ENCODE results near the gene KCNH6.

The KCNH6 gene

DNA sequence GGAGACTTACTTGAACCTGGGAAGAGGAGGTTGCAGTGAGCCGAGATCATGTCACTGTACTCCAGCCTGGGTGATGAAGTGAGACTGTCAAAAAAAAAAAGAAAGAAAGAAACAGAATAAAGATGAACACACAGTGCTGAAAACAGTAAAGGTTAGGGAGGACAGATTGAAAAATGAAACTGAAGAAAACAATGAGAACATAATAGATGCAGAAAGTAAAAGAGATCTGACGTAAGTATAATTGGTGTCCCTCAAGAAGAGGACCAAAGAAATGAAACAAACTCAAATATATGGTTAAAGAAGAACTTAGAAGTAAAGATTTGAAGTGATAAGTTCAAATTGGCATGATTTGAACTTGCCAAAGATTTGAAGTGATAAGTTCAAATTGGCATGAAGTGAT lies 34.3 kb downstream of the KCNH6 start:
- no peak for DNase-seq

DNA sequence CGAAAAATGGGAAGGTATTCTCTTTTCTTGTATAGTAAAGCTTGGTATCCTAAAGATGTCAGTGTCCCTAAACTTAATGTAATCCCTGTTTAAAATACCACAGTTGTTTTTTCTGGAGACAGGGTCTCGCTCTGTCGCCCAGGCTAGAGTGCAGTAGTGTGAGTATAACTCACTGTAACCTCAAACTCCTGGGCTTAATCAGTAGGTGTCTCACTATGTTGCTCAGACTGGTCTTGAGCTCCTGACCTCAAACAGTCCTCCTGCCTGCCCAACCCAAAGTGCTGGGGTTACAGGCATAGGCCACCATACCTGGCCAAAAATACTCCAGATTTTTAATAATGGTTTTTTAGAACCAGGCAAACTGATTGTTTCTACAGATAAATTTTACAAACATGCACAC lies 35.3 kb downstream of the KCNH6 start:
- DNase-seq: no peak

DNA sequence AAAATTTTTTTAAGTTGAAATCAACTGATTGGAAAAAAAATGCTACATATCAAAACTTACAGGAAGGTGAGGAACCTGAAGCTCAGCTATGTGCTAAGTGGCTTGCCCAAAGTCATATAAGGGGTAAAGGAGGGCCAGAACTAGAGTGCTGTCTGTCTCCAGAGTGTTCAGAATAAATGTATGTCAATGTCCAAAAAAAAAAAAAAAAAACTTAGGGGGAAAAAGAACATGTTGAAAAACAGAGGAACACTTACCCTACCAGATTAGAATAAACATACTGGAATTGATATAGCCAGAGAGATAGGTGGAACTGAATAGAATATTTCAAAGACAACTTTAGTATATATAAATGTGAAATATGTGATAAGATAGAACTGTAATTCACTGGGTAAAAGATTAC lies 38.7 kb downstream of the KCNH6 start:
- no peak for DNase-seq

GRCh38 chr17:63563339-63563738 lies 40.2 kb downstream of the KCNH6 start:
- no peak for DNase-seq

- no peak for DNase-seq
Observed at GRCh38 chr17:63564562-63564961, 41.4 kb downstream of the KCNH6 start.

DNA sequence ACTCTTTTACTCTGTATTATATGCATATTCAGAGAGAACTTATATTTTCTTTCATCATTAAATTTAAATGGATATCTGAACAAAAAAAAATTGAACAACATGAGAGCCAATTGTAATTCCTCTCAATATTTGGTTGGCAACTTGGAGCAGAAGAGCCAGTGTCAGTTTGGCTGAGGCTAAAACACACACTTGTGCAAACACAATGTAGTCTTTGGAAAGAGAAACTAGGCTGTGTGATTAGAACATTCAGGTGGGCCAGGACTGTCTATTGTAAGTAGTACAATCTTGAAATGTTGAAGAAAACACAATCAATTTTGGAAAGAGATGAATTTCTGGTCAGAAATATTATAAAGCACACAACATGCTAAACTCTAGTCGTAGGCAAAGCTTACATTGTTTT lies 44.1 kb downstream of the KCNH6 start:
- DNase-seq: no peak

- no peak for DNase-seq
Observed at GRCh38 chr17:63568563-63568962, 45.4 kb downstream of the KCNH6 start.

DNA sequence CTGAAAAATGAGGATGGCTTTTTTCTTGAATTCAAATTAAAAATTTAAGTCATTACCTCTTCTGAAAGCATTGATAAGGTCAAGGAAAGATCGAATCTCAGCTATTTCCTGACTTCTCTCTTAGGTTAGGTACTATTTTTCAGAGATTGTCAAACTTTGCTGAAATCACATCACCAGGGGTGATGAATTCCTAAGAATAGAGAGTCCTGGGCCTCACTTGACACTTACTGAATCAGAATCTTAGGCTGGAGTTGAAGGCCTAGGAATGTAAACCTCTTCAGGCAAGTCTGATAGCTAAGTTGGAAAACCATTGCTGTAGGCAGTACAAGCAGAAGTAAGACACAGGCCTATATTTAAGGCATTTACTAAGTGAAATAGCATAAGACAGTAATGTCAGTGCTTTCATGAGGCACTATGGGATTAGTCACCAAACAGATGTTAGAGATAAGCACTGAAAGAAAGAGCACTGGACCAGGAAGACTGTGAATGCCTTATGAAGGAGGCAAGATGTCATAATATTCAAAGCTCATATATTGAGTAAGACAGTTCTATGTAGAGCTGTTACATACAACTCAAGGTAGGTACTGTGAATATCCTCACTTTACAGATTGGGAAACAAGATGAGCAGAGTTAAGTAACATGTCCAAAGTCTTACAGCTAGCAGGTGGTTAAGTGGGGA lies 48.6 kb downstream of the KCNH6 start:
- DNase-seq: no peak

GRCh38 chr17:63573634-63574033 lies 50.5 kb downstream of the KCNH6 start:
- no peak for DNase-seq

- no peak for DNase-seq
Observed at GRCh38 chr17:63578027-63578768, 55.0 kb downstream of the KCNH6 start.

- no peak for DNase-seq
Observed at GRCh38 chr17:63578769-63579111, 55.6 kb downstream of the KCNH6 start.

GRCh38 chr17:63579633-63580032 lies 56.5 kb downstream of the KCNH6 start:
- DNase-seq: no peak

DNA sequence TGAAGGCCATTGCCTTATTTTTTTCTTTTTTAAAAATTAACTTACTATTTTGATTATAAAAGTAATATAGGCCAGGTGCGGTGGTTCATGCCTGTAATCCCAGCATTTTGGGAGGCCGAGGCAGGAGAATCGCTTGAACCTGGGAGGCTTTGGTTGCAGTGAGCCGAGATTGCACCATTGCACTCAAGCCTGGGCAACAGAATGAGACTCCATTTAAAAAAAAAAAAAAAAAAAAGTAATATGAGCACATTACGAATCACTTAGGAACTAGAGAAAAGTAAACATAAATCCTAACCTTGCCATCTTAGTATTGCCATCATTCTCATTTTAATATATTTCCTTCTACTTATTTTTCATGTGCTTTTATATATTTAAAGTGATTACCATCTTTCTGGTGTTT lies 64.6 kb downstream of the KCNH6 start:
- no peak for DNase-seq

- DNase-seq: no peak
Observed at GRCh38 chr17:63588797-63589196, 65.6 kb downstream of the KCNH6 start.

DNA sequence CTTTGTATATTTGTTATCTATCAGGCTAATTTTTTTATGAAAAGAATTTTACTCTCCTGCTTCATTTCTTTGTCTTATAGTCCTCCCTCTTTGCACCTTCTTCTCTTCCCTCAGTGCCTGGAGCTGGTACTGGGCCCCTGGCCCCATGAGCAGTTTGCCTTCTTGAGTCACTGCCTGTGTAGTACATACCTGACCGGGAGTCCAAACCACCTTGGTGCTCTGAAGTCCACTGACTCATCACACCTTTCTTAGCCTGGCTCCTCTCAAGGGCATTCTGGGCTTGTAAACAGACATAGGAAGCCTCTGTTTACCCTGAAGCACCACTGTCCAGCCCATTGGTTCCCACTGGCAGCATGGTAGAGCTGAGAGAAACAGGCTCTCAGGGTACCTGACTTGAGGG lies 66.5 kb downstream of the KCNH6 start:
- DNase-seq: no peak

DNA sequence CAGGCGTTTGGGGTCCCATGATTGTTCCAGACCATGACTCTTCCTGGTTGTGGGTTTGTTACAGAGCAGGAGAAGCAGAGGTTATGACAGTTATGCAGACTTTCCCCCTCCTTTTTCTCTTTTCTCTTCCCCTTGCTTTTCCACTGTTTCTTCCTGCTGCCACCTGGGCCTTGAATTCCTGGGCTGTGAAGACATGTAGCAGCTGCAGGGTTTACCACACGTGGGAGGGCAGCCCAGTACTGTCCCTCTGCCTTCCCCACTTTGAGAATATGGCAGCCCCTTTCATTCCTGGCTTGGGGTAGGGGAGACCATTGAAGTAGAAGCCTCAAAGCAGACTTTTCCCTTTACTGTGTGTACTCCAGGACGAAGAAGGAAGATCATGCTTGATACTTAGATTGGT lies 69.6 kb downstream of the KCNH6 start:
- DNase-seq: no peak

- no peak for DNase-seq
Observed at GRCh38 chr17:63595132-63595531, 72.0 kb downstream of the KCNH6 start.

All from retina (tissue), 1 donor.